PC-9 (cell line): ENCODE results near the gene SETD3. TPM values are rescaled to one million over a fixed set of nuclear protein-coding genes. Genes with fewer than 3 reads are reported as not detected.

ENCODE experiments used
- Bru-seq: library from RNA; stranded (reverse); fragments of 400-500 nt; gene quantifications from one replicate; lab custom pipeline; 2021; lab: Mats Ljungman, UMichigan
- BruChase-seq, 2 experiments: library from RNA; stranded (reverse); fragments of 400-500 nt; gene quantifications; one replicate each; lab custom pipeline; 2021; lab: Mats Ljungman, UMichigan
- BruUV-seq: library from RNA; stranded (reverse); fragments of 400-500 nt; replicated peaks from 2 replicates; lab custom pipeline; 2021; lab: Mats Ljungman, UMichigan
- CTCF ChIA-PET: fragments of 300-600 bp; sonication (Branson Sonifier 250); formaldehyde crosslinking; loops from one replicate; lab custom pipeline; 2022; ENCODE audit warnings: antibody characterized with exemption; lab: Charles Lee
- POLR2A ChIA-PET: fragments of 300-600 bp; sonication (Branson Sonifier 250); formaldehyde crosslinking; loops from one replicate; lab custom pipeline; 2022; ENCODE audit warnings: antibody characterized with exemption; ENCODE audit not compliant: unreplicated experiment; lab: Charles Lee
- DNase-seq, 2 experiments: peaks; one replicate each; pipeline versions ENCODE4 v3.0.0 to v3.0.0-alpha.2; 2015 to 2022; ENCODE audit warnings: mixed read lengths in 1 of 2
- H2AFZ ChIP-seq: fragments of 200-600 bp; sonication (generic); 2 replicates; pipeline ENCODE4 v1.8.1; 2017; ENCODE audit warnings: antibody characterized with exemption
- H3F3A ChIP-seq: fragments of 200-600 bp; sonication (generic); 2 replicates; pipeline ENCODE4 v1.8.1; 2017; ENCODE audit warnings: antibody characterized with exemption, mild to moderate bottlenecking, low read depth; ENCODE audit not compliant: insufficient read depth
- H3K27ac ChIP-seq: fragments of 200-600 bp; sonication (generic); 2 replicates; pipeline ENCODE4 v1.6.1; 2016; ENCODE audit warnings: mixed run types
- H3K27me3 ChIP-seq: fragments of 200-600 bp; sonication (generic); 2 replicates; pipeline ENCODE4 v1.6.1; 2016; ENCODE audit warnings: low read depth, mixed run types; ENCODE audit not compliant: insufficient read depth
- H3K36me3 ChIP-seq: fragments of 200-600 bp; sonication (generic); 2 replicates; pipeline ENCODE4 v1.6.1; 2016; ENCODE audit warnings: low read depth, mixed run types
- H3K4me1 ChIP-seq: fragments of 200-600 bp; sonication (generic); replicated peaks from 2 replicates; pipeline ENCODE4 v1.6.1; 2016; ENCODE audit warnings: mixed run types; ENCODE audit not compliant: insufficient read depth
- H3K4me2 ChIP-seq: fragments of 200-600 bp; sonication (generic); 2 replicates; pipeline ENCODE4 v1.6.1; 2017; ENCODE audit warnings: mixed run types
- H3K4me3 ChIP-seq: fragments of 200-600 bp; sonication (generic); 2 replicates; pipeline ENCODE4 v1.6.1; 2016; ENCODE audit warnings: mixed run types
- H3K79me2 ChIP-seq: fragments of 200-600 bp; sonication (generic); 2 replicates; pipeline ENCODE4 v1.6.1; 2017; ENCODE audit warnings: low read depth, mixed run types
- H3K9me2 ChIP-seq: fragments of 200-600 bp; sonication (generic); 2 replicates; pipeline ENCODE4 v1.8.1; 2017; ENCODE audit warnings: mild to moderate bottlenecking; ENCODE audit not compliant: insufficient read depth
- H3K9me3 ChIP-seq: fragments of 200-600 bp; sonication (generic); 2 replicates; pipeline ENCODE4 v1.8.1; 2016; ENCODE audit warnings: low read depth; ENCODE audit not compliant: insufficient read depth
- H4K20me1 ChIP-seq: fragments of 200-600 bp; sonication (generic); 2 replicates; pipeline ENCODE4 v1.8.1; 2017; ENCODE audit not compliant: insufficient read depth
- CTCF ChIP-seq: fragments of 200-600 bp; sonication (generic); conservative IDR thresholded peaks from 2 replicates; pipeline ENCODE4 v1.6.1; 2017; ENCODE audit warnings: mixed run types, antibody characterized with exemption, mild to moderate bottlenecking, moderate library complexity
- EZH2 ChIP-seq: fragments of 200-600 bp; sonication (generic); IDR thresholded peaks from 2 replicates; pipeline ENCODE4 v1.8.0; 2017; ENCODE audit warnings: antibody characterized with exemption, low read depth
- intact Hi-C: fragments of 100-400 bp; cut with micrococcal nuclease; formaldehyde crosslinking; loops from one replicate; pipeline ENCODE4 v1.10.0; 2022; ENCODE audit not compliant: unreplicated experiment
- long read RNA-seq: library from polyadenylated mRNA; stranded (forward); transcript quantifications from one replicate; pipeline ENCODE4 v2.0.0, GENCODE V29; 2022
- total RNA-seq: library from RNA; stranded (reverse); gene quantifications from 2 replicates; pipeline ENCODE4 v1.2.3, GENCODE V29; 2021

SETD3 gene
- total RNA-seq (13.0 and 13.4 TPM in 2 replicates), Bru-seq, nascent RNA (percentile 52 among the genes with signal in this experiment), BruChase-seq, experiment 1, labeled RNA remaining after a 2-hour chase (percentile 59 among the genes with signal in this experiment), BruChase-seq, experiment 2, labeled RNA remaining after a 6-hour chase (percentile 57 among the genes with signal in this experiment)
- long read RNA-seq, transcript SETD3-202 (13 exons, 2,878 nt): major isoform, 6 of 13 reads
- long read RNA-seq, partial matches to known transcripts: 6 of 13 reads
- long read RNA-seq, other reads (novel, unspliced or antisense): 1 of 13 reads

GRCh38 chr14:99479906-99480869 is at the start of gene SETD3:
Gene SETD3, minus strand, starts transcription at chr14:99480859. Its CDS starts 15,054 bp downstream, at chr14:99465805.
- peak within 1 kb of the TSS; percentile 94 for H3K4me2 ChIP-seq
- POLR2A ChIA-PET: interaction anchor here (0.6 kb wide), 3 partner anchors 17 to 825 kb away, joined by 3 to 9 read pairs (median 5); no protein-coding TSS in a partner anchor
- H2AFZ ChIP-seq: peak within 1 kb of the TSS; percentile 76
- DNase-seq: peak in 1 of 2 experiments; percentile 42
- CTCF ChIA-PET: no interaction called here
- H3K9me3 ChIP-seq: no peaks in the 10 kb centered on the region
- H3K27me3 ChIP-seq: no peaks in the 10 kb centered on the region
- H3F3A ChIP-seq: no peaks in the 10 kb centered on the region
- intact Hi-C loops: no loop called here
- TF ChIP-seq CTCF (no peak), EZH2 (no peak)
- H3K36me3 ChIP-seq: no peaks in the 10 kb centered on the region
- H3K27ac ChIP-seq: peak within 1 kb of the TSS; percentile 72
- H4K20me1 ChIP-seq: peaks cover 36% of the 10 kb centered on the region
- peaks cover 22% of the 10 kb centered on the region for H3K4me1 ChIP-seq
- H3K79me2 ChIP-seq: peaks cover 86% of the 10 kb centered on the region
- no peaks in the 10 kb centered on the region for H3K9me2 ChIP-seq
- H3K4me3 ChIP-seq: peak within 1 kb of the TSS; percentile 92
- no TSS peak for BruUV-seq

- H3K27ac ChIP-seq: no peak overlapping the region
Observed at GRCh38 chr14:99529899-99530298, 49.2 kb upstream of the SETD3 start.

More at GRCh38 chr14:99529899-99530298, 49.2 kb upstream of the SETD3 start:
- H3F3A ChIP-seq: no peaks in the 10 kb centered on the region
- H4K20me1 ChIP-seq: no peaks in the 10 kb centered on the region
- intact Hi-C loops: no loop called here
- H3K79me2 ChIP-seq: no peaks in the 10 kb centered on the region
- H3K27me3 ChIP-seq: no peaks in the 10 kb centered on the region
- H3K4me1 ChIP-seq: no peaks in the 10 kb centered on the region
- H3K36me3 ChIP-seq: no peaks in the 10 kb centered on the region
- H3K9me3 ChIP-seq: no peaks in the 10 kb centered on the region
- CTCF ChIA-PET: no interaction called here
- DNase-seq: no peak
- TF ChIP-seq CTCF (no peak), EZH2 (no peak)
- no peak overlapping the region for H2AFZ ChIP-seq
- no peak overlapping the region for H3K4me3 ChIP-seq
- POLR2A ChIA-PET: no interaction called here
- no peak overlapping the region for H3K4me2 ChIP-seq
- H3K9me2 ChIP-seq: no peaks in the 10 kb centered on the region
- BruUV-seq: no TSS peak
